Neural progenitor cell (in vitro differentiated cells): ENCODE results near the gene GINS1.

ENCODE experiments used
- CTCF ChIP-seq: fragments of 200-600 bp; sonication (generic); IDR thresholded peaks from 2 replicates; pipeline ENCODE4 v1.5.1; 2017; ENCODE audit warnings: antibody characterized with exemption, mild to moderate bottlenecking
- EZH2 ChIP-seq: fragments of 200-600 bp; sonication (generic); IDR thresholded peaks from 2 replicates; pipeline ENCODE4 v1.6.1; 2017; ENCODE audit warnings: antibody characterized with exemption, mild to moderate bottlenecking, moderate library complexity

- no peak for TF ChIP-seq CTCF
- no peak for TF ChIP-seq EZH2
These were observed 87.2 kb downstream of the GINS1 start for GRCh38 chr20:25494506-25495188.
